ENCODE measurements around the gene MMP14. TPM values are rescaled to one million over a fixed set of nuclear protein-coding genes. Genes with fewer than 3 reads are reported as not detected.

Gene MMP14
- total RNA-seq, 1 experiment from 2014 or later = 94.4 TPM

DNA sequence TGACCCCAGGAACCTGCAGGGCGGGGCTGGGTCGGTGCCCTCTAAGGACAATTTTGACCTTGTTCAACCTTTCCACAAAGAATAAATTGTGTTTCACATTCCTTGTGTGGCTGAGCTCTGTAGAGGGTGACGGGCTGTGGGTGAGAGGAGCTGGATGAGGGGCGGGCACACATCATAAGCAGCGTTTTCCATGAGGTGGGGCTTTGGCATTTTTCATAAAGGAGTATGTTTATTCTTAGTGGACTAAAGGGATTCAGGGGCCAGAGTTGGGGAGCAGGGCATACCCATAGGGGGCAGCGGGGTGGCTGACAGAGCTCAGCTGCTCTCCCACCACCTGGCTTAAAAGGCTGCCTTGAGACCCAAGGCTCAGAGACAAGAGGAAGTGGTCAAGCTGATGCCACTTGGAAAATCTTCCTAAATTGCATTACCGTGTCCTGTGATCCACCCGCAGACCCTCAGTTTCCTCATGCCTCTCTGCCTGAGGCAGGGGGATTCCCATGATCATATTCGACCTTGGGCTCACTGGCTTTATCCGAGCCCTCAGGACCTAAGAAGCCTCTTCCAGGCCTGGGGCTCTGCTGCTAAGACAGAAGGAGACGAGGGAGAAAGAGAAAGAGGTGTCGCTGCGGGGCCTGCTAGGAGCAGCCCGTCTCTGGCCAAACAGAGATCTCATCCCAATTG is 11.4 kb downstream of the MMP14 start:
- H3K27me3 Mint-ChIP-seq (ENCODE audit: low read depth) = no peaks in the 10 kb centered on the region
- peaks cover 26% of the 10 kb centered on the region for H3K4me1 Mint-ChIP-seq
- H3K27ac Mint-ChIP-seq = peak overlapping the region; percentile 54
- ChIA-PET CTCF (interaction anchor here (0.6 to 10.1 kb wide), 13 partner anchors 12 to 309 kb away, joined by 3 to 280 read pairs (median 4); partner anchors contain the start of genes LRP10, MMP14 and OXA1L), POLR2A (interaction anchor here (1.4 to 2.4 kb wide), 3 partner anchors 9 to 26 kb away, joined by 5 to 9 read pairs (median 7); no protein-coding TSS in a partner anchor)
- DNase-seq (ENCODE audit: low spot score) (no peak), ATAC-seq (peak; percentile 19; the same call in 1 of the 2 replicates)
- peaks cover 30% of the 10 kb centered on the region for H3K36me3 Mint-ChIP-seq
- H3K4me3 Mint-ChIP-seq = no peak overlapping the region
- TF ChIP-seq, protein P1, sequence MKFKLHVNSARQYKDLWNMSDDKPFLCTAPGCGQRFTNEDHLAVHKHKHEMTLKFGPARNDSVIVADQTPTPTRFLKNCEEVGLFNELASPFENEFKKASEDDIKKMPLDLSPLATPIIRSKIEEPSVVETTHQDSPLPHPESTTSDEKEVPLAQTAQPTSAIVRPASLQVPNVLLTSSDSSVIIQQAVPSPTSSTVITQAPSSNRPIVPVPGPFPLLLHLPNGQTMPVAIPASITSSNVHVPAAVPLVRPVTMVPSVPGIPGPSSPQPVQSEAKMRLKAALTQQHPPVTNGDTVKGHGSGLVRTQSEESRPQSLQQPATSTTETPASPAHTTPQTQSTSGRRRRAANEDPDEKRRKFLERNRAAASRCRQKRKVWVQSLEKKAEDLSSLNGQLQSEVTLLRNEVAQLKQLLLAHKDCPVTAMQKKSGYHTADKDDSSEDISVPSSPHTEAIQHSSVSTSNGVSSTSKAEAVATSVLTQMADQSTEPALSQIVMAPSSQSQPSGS (CRISPR knock-in tag; IDR thresholded peaks at IDR 0.05; ENCODE audit: borderline replicate concordance, low read depth) = no peak
- TF ChIP-seq NR1H2 (CRISPR knock-in tag; IDR thresholded peaks at IDR 0.05) (no peak), JUN (CRISPR knock-in tag; IDR thresholded peaks at IDR 0.05) (no peak), GRHL2 (CRISPR knock-in tag; IDR thresholded peaks at IDR 0.05; ENCODE audit: insufficient replicate concordance, severe bottlenecking) (no peak), ZNF671 (CRISPR knock-in tag; IDR thresholded peaks at IDR 0.05) (no peak)
- TF ChIP-seq, protein P2, sequence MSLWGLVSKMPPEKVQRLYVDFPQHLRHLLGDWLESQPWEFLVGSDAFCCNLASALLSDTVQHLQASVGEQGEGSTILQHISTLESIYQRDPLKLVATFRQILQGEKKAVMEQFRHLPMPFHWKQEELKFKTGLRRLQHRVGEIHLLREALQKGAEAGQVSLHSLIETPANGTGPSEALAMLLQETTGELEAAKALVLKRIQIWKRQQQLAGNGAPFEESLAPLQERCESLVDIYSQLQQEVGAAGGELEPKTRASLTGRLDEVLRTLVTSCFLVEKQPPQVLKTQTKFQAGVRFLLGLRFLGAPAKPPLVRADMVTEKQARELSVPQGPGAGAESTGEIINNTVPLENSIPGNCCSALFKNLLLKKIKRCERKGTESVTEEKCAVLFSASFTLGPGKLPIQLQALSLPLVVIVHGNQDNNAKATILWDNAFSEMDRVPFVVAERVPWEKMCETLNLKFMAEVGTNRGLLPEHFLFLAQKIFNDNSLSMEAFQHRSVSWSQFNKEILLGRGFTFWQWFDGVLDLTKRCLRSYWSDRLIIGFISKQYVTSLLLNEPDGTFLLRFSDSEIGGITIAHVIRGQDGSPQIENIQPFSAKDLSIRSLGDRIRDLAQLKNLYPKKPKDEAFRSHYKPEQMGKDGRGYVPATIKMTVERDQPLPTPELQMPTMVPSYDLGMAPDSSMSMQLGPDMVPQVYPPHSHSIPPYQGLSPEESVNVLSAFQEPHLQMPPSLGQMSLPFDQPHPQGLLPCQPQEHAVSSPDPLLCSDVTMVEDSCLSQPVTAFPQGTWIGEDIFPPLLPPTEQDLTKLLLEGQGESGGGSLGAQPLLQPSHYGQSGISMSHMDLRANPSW (CRISPR knock-in tag; conservative IDR thresholded peaks at IDR 0.05; ENCODE audit: low read depth) = no peak
- TF ChIP-seq, protein P3, sequence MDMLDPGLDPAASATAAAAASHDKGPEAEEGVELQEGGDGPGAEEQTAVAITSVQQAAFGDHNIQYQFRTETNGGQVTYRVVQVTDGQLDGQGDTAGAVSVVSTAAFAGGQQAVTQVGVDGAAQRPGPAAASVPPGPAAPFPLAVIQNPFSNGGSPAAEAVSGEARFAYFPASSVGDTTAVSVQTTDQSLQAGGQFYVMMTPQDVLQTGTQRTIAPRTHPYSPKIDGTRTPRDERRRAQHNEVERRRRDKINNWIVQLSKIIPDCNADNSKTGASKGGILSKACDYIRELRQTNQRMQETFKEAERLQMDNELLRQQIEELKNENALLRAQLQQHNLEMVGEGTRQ (CRISPR knock-in tag; IDR thresholded peaks at IDR 0.05) = no peak
- TF ChIP-seq, protein P4, sequence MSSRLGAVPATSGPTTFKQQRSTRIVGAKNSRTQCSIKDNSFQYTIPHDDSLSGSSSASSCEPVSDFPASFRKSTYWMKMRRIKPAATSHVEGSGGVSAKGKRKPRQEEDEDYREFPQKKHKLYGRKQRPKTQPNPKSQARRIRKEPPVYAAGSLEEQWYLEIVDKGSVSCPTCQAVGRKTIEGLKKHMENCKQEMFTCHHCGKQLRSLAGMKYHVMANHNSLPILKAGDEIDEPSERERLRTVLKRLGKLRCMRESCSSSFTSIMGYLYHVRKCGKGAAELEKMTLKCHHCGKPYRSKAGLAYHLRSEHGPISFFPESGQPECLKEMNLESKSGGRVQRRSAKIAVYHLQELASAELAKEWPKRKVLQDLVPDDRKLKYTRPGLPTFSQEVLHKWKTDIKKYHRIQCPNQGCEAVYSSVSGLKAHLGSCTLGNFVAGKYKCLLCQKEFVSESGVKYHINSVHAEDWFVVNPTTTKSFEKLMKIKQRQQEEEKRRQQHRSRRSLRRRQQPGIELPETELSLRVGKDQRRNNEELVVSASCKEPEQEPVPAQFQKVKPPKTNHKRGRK (CRISPR knock-in tag; IDR thresholded peaks at IDR 0.05; ENCODE audit: borderline replicate concordance) = no peak
- TF ChIP-seq, protein P5, sequence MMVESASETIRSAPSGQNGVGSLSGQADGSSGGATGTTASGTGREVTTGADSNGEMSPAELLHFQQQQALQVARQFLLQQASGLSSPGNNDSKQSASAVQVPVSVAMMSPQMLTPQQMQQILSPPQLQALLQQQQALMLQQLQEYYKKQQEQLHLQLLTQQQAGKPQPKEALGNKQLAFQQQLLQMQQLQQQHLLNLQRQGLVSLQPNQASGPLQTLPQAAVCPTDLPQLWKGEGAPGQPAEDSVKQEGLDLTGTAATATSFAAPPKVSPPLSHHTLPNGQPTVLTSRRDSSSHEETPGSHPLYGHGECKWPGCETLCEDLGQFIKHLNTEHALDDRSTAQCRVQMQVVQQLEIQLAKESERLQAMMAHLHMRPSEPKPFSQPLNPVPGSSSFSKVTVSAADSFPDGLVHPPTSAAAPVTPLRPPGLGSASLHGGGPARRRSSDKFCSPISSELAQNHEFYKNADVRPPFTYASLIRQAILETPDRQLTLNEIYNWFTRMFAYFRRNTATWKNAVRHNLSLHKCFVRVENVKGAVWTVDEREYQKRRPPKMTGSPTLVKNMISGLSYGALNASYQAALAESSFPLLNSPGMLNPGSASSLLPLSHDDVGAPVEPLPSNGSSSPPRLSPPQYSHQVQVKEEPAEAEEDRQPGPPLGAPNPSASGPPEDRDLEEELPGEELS (CRISPR knock-in tag; IDR thresholded peaks at IDR 0.05) = no peak
- no peaks in the 10 kb centered on the region for H3K9me3 Mint-ChIP-seq

DNA sequence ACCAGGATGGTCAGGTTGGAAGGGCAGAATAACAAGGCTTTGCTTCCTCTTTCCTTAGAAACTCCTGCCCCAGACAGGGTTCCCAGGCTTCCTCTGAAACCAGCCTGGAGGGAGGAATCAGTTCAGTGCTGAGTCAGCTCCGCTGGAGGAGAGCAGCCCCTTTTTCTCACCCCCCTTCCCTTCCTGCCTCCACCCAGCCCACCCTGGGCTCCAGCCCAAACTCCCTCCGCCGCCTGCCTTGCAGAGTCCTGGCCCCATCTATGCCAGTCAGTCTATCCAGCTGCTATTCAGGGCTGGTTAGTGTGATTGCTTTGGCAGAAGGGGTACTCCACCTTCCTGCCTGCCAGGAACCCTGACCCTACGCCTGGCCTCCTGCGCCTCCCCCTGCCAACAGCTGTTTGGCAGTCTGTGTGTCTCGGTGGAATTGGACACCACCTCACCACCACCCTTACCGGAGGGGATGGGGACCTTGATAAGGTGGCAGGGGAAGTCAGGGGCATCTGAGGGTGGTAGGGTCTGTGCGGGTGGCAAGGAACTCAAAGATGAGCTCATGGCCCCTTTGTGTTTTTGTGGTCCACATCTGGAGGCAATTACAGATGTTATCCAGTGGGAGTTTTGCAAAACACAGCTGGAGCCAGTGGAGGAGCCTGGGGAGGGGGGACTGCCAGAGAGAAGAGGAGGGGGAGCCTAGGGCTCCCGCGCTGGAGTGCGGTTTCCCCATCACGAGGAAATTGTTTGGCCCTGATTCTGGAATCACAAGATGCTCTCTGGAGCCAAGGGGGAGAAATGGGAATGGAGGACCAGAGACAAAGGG is 12.2 kb downstream of the MMP14 start:
- peaks cover 25% of the 10 kb centered on the region for H3K4me1 Mint-ChIP-seq
- ATAC-seq (peak; percentile 12), DNase-seq (ENCODE audit: low spot score) (no peak)
- POLR2A ChIA-PET = interaction anchor here (1.4 to 2.4 kb wide), 4 partner anchors 9 to 27 kb away, joined by 3 to 9 read pairs (median 6); no protein-coding TSS in a partner anchor
- peaks cover 24% of the 10 kb centered on the region for H3K36me3 Mint-ChIP-seq
- CTCF ChIA-PET = interaction anchor here (0.6 to 10.1 kb wide), 16 partner anchors 11 to 310 kb away, joined by 3 to 280 read pairs (median 4); partner anchors contain the start of genes LRP10, MMP14, MRPL52 and OXA1L
- no peak overlapping the region for H3K4me3 Mint-ChIP-seq
- H3K27ac Mint-ChIP-seq = peak overlapping the region; percentile 60
- H3K9me3 Mint-ChIP-seq = no peaks in the 10 kb centered on the region
- no peaks in the 10 kb centered on the region for H3K27me3 Mint-ChIP-seq (ENCODE audit: low read depth)
- TF ChIP-seq NFE2L1 (CRISPR knock-in tag; IDR thresholded peaks at IDR 0.05) = no peak
- TF ChIP-seq, protein P6, sequence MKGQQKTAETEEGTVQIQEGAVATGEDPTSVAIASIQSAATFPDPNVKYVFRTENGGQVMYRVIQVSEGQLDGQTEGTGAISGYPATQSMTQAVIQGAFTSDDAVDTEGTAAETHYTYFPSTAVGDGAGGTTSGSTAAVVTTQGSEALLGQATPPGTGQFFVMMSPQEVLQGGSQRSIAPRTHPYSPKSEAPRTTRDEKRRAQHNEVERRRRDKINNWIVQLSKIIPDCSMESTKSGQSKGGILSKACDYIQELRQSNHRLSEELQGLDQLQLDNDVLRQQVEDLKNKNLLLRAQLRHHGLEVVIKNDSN (CRISPR knock-in tag; IDR thresholded peaks at IDR 0.05) = no peak
- TF ChIP-seq, protein P7, sequence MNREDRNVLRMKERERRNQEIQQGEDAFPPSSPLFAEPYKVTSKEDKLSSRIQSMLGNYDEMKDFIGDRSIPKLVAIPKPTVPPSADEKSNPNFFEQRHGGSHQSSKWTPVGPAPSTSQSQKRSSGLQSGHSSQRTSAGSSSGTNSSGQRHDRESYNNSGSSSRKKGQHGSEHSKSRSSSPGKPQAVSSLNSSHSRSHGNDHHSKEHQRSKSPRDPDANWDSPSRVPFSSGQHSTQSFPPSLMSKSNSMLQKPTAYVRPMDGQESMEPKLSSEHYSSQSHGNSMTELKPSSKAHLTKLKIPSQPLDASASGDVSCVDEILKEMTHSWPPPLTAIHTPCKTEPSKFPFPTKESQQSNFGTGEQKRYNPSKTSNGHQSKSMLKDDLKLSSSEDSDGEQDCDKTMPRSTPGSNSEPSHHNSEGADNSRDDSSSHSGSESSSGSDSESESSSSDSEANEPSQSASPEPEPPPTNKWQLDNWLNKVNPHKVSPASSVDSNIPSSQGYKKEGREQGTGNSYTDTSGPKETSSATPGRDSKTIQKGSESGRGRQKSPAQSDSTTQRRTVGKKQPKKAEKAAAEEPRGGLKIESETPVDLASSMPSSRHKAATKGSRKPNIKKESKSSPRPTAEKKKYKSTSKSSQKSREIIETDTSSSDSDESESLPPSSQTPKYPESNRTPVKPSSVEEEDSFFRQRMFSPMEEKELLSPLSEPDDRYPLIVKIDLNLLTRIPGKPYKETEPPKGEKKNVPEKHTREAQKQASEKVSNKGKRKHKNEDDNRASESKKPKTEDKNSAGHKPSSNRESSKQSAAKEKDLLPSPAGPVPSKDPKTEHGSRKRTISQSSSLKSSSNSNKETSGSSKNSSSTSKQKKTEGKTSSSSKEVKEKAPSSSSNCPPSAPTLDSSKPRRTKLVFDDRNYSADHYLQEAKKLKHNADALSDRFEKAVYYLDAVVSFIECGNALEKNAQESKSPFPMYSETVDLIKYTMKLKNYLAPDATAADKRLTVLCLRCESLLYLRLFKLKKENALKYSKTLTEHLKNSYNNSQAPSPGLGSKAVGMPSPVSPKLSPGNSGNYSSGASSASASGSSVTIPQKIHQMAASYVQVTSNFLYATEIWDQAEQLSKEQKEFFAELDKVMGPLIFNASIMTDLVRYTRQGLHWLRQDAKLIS (CRISPR knock-in tag; IDR thresholded peaks at IDR 0.05; ENCODE audit: borderline replicate concordance) = no peak
- TF ChIP-seq ZNF396 (CRISPR knock-in tag; IDR thresholded peaks at IDR 0.05; ENCODE audit: borderline replicate concordance) = no peak
- no peak for TF ChIP-seq NFATC4 (CRISPR knock-in tag; IDR thresholded peaks at IDR 0.05)
- TF ChIP-seq ELF4 (CRISPR knock-in tag; IDR thresholded peaks at IDR 0.05; ENCODE audit: low read depth) = no peak
- TF ChIP-seq, protein P8, sequence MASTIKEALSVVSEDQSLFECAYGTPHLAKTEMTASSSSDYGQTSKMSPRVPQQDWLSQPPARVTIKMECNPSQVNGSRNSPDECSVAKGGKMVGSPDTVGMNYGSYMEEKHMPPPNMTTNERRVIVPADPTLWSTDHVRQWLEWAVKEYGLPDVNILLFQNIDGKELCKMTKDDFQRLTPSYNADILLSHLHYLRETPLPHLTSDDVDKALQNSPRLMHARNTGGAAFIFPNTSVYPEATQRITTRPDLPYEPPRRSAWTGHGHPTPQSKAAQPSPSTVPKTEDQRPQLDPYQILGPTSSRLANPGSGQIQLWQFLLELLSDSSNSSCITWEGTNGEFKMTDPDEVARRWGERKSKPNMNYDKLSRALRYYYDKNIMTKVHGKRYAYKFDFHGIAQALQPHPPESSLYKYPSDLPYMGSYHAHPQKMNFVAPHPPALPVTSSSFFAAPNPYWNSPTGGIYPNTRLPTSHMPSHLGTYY (CRISPR knock-in tag; IDR thresholded peaks at IDR 0.05) = no peak

All from WTC11 (cell line).